Neutrophil (primary cell): ENCODE measurements around the gene P3H4.

Experiments used
- H3K27ac ChIP-seq: fragments of 200-600 bp; sonication (generic); 2 replicates; pipeline ENCODE4 v1.5.1; 2016; ENCODE audit warnings: mild to moderate bottlenecking, moderate library complexity
- H3K27me3 ChIP-seq: fragments of 200-600 bp; sonication (generic); 2 replicates; pipeline ENCODE4 v1.6.0; 2016; ENCODE audit warnings: mild to moderate bottlenecking
- H3K36me3 ChIP-seq: fragments of 200-600 bp; sonication (generic); 2 replicates; pipeline ENCODE4 v1.5.1; 2017
- H3K4me1 ChIP-seq, 2 experiments: fragments of 200-600 bp in 1 of 2; sonication (generic) in 1 of 2; 1 replicate in 1 of 2; 2 replicates in 1 of 2; pipeline versions ENCODE4 v1.5.1 to v1.6.1; 2013 to 2016; ENCODE audit warnings: low read depth in 1 of 2, low read length in 1 of 2, mild to moderate bottlenecking in 1 of 2, moderate library complexity in 1 of 2; ENCODE audit not compliant: control insufficient read depth in 1 of 2, insufficient read depth in 1 of 2
- H3K4me3 ChIP-seq, 2 experiments: fragments of 200-600 bp in 1 of 2; sonication (generic) in 1 of 2; 1 replicate in 1 of 2; 2 replicates in 1 of 2; pipeline ENCODE4 v1.5.1; 2013 to 2016; ENCODE audit warnings: low read depth in 1 of 2, low read length in 1 of 2, mild to moderate bottlenecking in 1 of 2, moderate library complexity in 1 of 2
- H3K9me3 ChIP-seq: fragments of 200-600 bp; sonication (generic); 2 replicates; pipeline ENCODE4 v1.5.1; 2016
- CTCF ChIP-seq: fragments of 200-600 bp; sonication (generic); IDR thresholded peaks from 2 replicates; pipeline ENCODE4 v1.5.1; 2016; ENCODE audit warnings: antibody characterized with exemption

The P3H4 gene

GRCh38 chr17:41771389-41772206 is 40.2 kb downstream of the P3H4 start:
- Histone ChIP-seq H3K27me3 (no peaks in the 10 kb centered on the region), H3K36me3 (no peaks in the 10 kb centered on the region), H3K4me3 (no peak overlapping the region), H3K9me3 (no peaks in the 10 kb centered on the region), H3K27ac (no peak overlapping the region), H3K4me1 (no peaks in the 10 kb centered on the region)
- no peak for TF ChIP-seq CTCF

GRCh38 chr17:41769985-41770384 is 41.8 kb downstream of the P3H4 start:
- no peaks in the 10 kb centered on the region for H3K36me3 ChIP-seq
- no peaks in the 10 kb centered on the region for H3K9me3 ChIP-seq
- TF ChIP-seq CTCF: no peak
- H3K27me3 ChIP-seq: no peaks in the 10 kb centered on the region
- no peak overlapping the region for H3K27ac ChIP-seq
- no peak overlapping the region for H3K4me3 ChIP-seq
- no peaks in the 10 kb centered on the region for H3K4me1 ChIP-seq

- H3K4me3 ChIP-seq: no peak overlapping the region
- no peaks in the 10 kb centered on the region for H3K36me3 ChIP-seq
- no peak for TF ChIP-seq CTCF
- no peaks in the 10 kb centered on the region for H3K9me3 ChIP-seq
- H3K4me1 ChIP-seq: no peaks in the 10 kb centered on the region
- H3K27ac ChIP-seq: no peak overlapping the region
- no peaks in the 10 kb centered on the region for H3K27me3 ChIP-seq
These were observed 42.3 kb downstream of the P3H4 start for GRCh38 chr17:41769346-41769862.

- no peak overlapping the region for H3K27ac ChIP-seq
- no peak for TF ChIP-seq CTCF
- no peaks in the 10 kb centered on the region for H3K9me3 ChIP-seq
- no peaks in the 10 kb centered on the region for H3K36me3 ChIP-seq
- H3K4me1 ChIP-seq: no peaks in the 10 kb centered on the region
- H3K4me3 ChIP-seq: no peak overlapping the region
- no peaks in the 10 kb centered on the region for H3K27me3 ChIP-seq
These were observed 43.0 kb downstream of the P3H4 start for GRCh38 chr17:41768682-41769288.

GRCh38 chr17:41767324-41768042 is 44.3 kb downstream of the P3H4 start:
- Histone ChIP-seq H3K9me3 (no peaks in the 10 kb centered on the region), H3K27me3 (no peaks in the 10 kb centered on the region), H3K4me3 (no peak overlapping the region), H3K4me1 (no peaks in the 10 kb centered on the region), H3K36me3 (no peaks in the 10 kb centered on the region), H3K27ac (no peak overlapping the region)
- TF ChIP-seq CTCF: no peak
